OCI-LY7 (cell line): ENCODE data around the gene APOC1.
"Not testable (repeated sequence)": the region's sequence is repeated elsewhere in the genome, so short reads cannot be mapped to it uniquely, and the experiment has no call there.

ENCODE experiments used
- EZH2phosphoT487 ChIP-seq: fragments of 200-600 bp; sonication (generic); IDR thresholded peaks from 2 replicates; pipeline ENCODE4 v1.6.1; 2018; ENCODE audit warnings: low read depth, borderline replicate concordance, mild to moderate bottlenecking, mixed run types, antibody characterized with exemption, low read length, moderate library complexity, mixed read lengths
- TF ChIP-seq, protein P1 (sequence below): fragments of 200-600 bp; sonication (generic); conservative IDR thresholded peaks from 2 replicates; pipeline ENCODE4 v1.5.1; 2014; ENCODE audit warnings: mild to moderate bottlenecking, antibody characterized with exemption, low read length, moderate library complexity, mixed read lengths

DNA sequence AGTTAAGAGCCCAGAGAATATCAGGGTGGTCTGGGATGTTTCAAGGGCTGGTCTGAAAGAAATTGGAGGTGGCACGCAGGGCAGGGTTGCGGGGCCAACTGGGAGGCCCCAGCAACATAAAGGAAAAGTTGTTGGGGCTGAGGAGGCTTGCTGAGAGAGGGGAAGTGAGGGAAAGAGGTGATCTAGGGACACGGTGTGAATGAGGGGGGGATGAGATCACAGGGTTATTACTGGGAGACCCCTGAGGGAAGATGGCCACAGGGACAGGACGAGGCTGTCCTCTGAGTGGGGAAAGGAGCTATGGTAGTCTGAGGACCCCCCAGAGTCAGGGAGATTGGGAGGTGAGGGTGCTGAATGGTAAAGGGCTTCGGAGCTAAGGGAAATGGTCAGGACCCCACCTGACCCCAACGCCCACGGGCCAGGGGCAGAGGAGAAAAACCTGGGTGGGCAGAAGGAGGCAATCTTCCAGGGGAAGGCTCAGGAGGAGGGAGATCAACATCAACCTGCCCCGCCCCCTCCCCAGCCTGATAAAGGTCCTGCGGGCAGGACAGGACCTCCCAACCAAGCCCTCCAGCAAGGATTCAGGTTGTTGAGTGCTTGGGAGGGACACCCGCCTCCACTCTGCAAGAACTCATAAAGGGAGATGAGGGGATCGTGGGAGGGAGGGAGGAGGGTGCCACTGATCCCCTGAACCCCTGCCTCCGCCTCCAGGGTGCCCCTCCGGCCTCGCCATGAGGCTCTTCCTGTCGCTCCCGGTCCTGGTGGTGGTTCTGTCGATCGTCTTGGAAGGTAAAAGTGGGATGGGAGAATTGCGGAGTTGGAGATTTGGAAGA, 12.1 kb downstream of the APOC1 start:
- TF ChIP-seq, protein P1, sequence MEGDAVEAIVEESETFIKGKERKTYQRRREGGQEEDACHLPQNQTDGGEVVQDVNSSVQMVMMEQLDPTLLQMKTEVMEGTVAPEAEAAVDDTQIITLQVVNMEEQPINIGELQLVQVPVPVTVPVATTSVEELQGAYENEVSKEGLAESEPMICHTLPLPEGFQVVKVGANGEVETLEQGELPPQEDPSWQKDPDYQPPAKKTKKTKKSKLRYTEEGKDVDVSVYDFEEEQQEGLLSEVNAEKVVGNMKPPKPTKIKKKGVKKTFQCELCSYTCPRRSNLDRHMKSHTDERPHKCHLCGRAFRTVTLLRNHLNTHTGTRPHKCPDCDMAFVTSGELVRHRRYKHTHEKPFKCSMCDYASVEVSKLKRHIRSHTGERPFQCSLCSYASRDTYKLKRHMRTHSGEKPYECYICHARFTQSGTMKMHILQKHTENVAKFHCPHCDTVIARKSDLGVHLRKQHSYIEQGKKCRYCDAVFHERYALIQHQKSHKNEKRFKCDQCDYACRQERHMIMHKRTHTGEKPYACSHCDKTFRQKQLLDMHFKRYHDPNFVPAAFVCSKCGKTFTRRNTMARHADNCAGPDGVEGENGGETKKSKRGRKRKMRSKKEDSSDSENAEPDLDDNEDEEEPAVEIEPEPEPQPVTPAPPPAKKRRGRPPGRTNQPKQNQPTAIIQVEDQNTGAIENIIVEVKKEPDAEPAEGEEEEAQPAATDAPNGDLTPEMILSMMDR = not testable (repeated sequence)
- not testable (repeated sequence) for TF ChIP-seq EZH2phosphoT487
